AG08395 (cell line): ENCODE measurements around the gene B3GALT5.
A peak's percentile ranks its signal among the peaks of the same experiment; 100 is the strongest.

Experiments
- DNase-seq: peaks from one replicate; pipeline ENCODE4 v3.0.0; 2012; ENCODE audit warnings: mixed read lengths, low spot score

The B3GALT5 gene

GRCh38 chr21:39645331-39645730, 32.6 kb downstream of the B3GALT5 start:
- DNase-seq: no peak

GRCh38 chr21:39647476-39647875, 34.7 kb downstream of the B3GALT5 start:
- peak; percentile 44 for DNase-seq

- DNase-seq: no peak
Measured at GRCh38 chr21:39648879-39649278, 36.1 kb downstream of the B3GALT5 start.

GRCh38 chr21:39649526-39649925, 36.8 kb downstream of the B3GALT5 start:
- DNase-seq: no peak

DNA sequence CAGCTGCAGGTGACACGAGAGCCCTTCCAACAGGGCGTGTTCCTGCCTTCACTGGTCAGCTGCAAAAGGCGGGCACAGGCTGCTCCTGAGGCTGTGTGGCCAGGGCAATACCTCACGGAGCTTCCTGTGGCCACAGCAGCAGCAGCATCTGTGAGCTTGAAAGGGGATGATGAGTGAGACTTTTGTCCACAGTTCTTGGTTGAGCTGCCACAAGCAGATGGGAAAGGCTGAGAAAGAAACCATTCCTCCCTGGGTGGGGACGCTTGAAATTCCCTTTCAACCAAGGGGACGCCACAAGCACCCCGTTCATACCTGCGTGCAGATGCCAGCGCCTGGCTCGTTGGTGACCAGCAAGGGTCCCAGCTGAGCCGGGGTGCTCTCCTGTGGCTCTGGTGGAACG, 37.6 kb downstream of the B3GALT5 start:
- DNase-seq: no peak

- DNase-seq: no peak
Measured at GRCh38 chr21:39650801-39651200, 38.1 kb downstream of the B3GALT5 start.

- peak; percentile 54 for DNase-seq
Measured at GRCh38 chr21:39651206-39651605, 38.5 kb downstream of the B3GALT5 start.

DNA sequence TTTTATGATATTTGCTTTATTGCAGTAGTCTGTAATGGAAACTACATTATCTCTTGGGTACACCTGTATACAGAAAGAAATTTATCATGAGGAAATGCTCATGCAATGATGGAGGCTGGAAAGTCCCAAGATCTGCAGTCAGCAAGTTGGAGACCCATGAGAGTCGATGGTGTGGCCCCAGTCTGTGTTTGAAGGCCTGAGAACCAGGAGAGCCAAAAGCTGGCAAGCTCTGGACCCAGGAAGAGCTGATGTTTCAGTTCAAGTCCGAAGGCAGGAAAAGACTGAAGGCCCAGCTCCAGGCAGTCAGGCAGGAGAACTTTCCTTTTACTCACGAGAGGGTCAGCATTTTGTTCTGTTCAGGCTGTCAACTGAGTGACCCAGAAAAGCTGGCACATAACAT, 42.2 kb downstream of the B3GALT5 start:
- DNase-seq: no peak

GRCh38 chr21:39655589-39655988, 42.8 kb downstream of the B3GALT5 start:
- DNase-seq: no peak

GRCh38 chr21:39656209-39656608, 43.5 kb downstream of the B3GALT5 start:
- DNase-seq: no peak

- no peak for DNase-seq
Measured at GRCh38 chr21:39657091-39657689, 44.5 kb downstream of the B3GALT5 start.

GRCh38 chr21:39658066-39658465, 45.3 kb downstream of the B3GALT5 start:
- DNase-seq: no peak

DNA sequence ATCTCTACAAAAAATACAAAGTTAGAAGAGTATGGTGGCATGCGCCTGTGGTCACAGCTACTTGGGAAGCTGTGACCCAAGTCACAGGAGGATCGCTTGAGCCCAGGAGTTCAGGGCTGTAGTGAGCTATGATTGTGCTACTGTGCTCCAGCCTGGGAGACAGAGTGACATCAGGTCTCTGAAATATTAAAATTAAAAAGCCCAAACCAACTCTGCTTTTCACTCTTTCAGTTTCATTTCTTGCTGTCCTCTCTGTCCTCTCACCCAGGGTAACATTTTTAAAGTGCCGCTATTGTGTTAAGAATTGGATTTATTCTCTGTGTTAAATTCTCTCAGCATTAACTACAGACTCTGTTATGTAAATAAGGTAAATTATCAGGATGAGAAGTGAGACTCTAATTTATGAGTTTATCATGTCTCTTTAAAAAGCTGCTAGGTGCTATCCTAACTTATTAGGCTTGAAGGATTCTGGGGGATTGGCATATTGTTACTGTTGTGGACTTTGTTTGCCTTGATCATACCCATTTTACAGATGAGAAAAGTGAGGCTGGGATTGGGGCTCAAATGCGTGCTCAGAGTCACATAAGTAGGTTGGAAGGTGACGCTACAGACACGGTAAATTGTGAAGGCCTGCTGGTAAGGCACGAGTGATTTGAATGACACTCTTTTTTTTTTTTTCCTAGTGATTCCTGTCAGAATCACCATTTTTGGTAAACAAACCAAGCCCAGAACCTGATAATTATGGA, 46.5 kb downstream of the B3GALT5 start:
- no peak for DNase-seq

DNA sequence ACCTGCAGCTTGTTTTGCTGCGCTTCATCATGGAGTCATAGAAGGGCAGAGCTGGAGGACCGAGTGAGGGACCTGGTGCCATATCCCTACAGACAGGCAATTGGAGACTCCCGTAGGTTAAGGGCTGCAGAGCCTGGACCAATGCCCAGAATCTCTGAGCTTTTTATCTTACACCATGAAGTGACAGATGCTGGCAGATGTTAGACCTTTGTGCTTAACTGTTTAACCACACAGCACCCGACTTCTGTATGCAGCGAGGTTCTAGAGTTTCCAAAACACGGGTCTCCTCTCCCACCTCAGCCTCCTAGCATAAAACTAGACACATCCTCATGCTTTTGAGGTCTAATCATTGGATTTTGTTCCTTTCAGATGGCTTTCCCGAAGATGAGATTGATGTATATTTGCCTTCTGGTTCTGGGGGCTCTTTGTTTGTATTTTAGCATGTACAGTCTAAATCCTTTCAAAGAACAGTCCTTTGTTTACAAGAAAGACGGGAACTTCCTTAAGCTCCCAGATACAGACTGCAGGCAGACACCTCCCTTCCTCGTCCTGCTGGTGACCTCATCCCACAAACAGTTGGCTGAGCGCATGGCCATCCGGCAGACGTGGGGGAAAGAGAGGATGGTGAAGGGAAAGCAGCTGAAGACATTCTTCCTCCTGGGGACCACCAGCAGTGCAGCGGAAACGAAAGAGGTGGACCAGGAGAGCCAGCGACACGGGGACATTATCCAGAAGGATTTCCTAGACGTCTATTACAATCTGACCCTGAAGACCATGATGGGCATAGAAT, 47.6 kb downstream of the B3GALT5 start:
- DNase-seq: peak; percentile 91

DNA sequence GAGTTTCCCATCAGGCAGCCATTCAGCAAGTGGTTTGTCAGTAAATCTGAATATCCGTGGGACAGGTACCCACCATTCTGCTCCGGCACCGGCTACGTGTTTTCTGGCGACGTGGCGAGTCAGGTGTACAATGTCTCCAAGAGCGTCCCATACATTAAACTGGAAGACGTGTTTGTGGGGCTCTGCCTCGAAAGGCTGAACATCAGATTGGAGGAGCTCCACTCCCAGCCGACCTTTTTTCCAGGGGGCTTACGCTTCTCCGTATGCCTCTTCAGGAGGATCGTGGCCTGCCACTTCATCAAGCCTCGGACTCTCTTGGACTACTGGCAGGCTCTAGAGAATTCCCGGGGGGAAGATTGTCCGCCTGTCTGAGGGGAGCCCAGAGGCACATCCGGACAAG, 48.4 kb downstream of the B3GALT5 start:
- DNase-seq: no peak

DNA sequence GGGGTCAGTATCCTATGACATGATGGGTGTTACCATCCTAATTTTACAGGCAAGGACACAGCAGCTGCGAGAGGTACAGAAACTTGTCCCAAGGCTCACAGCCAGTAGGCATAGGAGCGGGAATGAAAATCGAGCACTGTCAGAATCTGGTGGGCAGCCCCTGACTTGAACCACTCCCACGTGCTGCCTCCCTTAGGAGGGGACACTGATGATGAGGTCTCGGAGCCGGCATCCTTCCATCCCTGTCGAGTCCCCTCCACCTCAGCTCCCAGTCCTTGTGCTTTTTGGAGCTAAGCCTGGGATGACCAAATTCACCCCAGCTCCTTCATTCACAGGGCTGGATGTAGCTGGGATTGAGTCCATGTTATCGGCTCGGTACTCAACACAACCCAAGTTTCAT, 49.0 kb downstream of the B3GALT5 start:
- DNase-seq: no peak

DNA sequence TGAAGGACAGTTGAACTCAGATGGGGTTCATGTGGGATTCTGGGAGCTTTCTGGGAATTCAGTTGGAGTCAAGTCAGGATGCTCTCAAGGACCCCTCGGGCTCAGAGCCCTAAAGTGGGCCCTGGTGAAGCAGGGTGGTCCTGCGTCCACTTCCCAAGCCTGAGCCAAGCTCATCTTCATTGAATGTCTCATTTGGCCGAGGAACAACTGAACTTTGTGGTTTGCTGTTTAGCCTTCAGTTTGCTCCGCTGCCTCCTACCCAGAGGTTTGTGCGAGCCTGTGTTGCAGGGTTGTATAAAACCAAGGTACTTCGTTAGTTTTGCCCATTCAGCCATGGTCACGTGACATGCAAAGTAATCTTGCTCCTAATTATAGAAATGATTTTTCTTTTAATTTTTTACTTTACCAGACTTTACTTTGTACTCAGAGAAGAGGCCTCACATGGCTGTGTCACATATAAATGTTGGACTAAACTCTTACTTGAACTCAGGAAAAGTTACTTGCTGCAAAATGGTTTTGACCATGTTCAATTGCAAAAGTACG, 49.7 kb downstream of the B3GALT5 start:
- DNase-seq: no peak

GRCh38 chr21:39663066-39663465, 50.3 kb downstream of the B3GALT5 start:
- no peak for DNase-seq

DNA sequence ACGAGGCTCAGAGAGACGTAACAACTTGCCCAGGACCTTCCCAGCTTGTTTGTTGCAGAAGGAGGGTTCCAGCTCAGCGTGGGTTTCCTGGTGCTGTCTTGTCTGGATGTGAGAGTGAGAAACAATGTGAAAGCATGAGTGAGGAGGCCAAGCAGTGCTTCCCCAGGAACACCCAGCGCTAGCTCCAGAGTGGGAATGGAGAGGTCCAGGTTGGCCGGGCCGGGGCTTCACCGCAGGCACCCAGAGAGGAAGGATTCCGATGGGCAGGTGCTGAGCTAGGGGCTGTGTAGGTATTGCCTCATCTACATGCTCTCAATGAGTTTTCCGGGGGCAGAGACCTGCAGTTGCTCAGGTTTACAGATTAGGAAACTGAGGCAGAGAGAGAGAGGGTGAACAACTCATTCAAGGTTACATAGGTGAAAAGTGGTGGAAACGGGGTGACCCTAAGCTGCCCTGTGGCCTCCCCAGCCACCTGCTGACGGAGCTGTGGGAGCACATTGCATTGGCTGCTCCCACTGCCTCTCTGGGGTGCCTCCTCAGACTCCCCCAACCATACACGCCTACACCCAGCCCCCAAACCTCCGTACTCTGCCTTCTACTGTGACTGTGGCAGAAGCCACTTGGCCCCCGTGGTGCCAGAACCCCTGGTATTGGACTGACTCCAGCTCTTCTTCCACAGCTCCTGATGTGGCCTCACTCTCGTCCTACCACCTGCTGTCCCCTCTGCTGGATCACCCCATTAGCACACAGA, 51.2 kb downstream of the B3GALT5 start:
- no peak for DNase-seq

DNA sequence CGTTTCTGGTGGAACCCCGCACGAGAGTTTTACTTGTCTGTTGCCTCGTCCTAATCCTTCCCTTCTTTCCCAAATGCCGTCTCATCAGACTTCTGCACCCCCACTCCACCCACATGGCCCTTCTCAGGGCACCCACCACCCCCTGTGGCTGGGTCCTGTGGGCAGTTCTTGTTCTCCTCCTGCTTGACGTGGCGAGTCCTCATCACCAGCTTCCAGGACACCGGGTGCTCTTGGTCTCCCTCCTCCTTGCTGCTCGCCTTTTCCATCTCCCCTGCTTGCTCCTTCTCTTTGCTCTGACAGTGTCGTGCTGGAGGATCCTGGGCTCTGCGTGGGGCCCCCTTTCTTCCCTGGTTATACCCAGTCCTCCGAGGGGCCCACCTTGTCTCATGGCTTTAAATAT, 51.8 kb downstream of the B3GALT5 start:
- no peak for DNase-seq

DNA sequence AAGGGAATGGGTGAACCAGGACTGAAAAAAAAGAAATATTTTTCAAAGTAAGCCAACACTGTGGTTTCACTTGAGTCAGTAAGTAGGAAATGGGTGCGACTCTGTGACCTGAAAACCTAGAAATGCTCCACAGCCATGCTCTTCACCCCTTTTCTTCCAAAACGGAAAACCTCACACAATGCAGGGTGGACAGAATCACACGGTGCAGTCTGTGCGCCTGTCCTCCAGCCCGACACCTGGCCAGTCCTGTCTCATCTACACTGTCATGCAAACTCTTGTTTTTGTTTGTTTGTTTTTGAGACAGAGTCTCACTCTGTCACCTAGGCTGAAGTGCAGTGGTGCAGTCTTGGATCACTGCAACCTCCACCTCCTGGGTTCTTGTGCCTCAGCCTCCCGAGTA, 53.3 kb downstream of the B3GALT5 start:
- DNase-seq: no peak

GRCh38 chr21:39666681-39667315, 54.1 kb downstream of the B3GALT5 start:
- DNase-seq: no peak
